ENCODE data around the gene MAD1L1. TPM values are rescaled to one million over a fixed set of nuclear protein-coding genes. Genes with fewer than 3 reads are reported as not detected.
"Not testable (repeated sequence)": the region's sequence is repeated elsewhere in the genome, so short reads cannot be mapped to it uniquely, and the experiment has no call there.

MAD1L1 gene
- total and polyA plus RNA-seq, 11 donors, result 11.1 to 29.7 (median 20.9) TPM

- DNase-seq (peak in 2 of 5 donors; percentile 13 to 48), ATAC-seq (peak in 1 of 4 donors; percentile 25)
- WGBS, 4 donors, result 85 to 87% (median 86%) methylated on average over 26 of the region's 26 CpGs
- intact Hi-C loops (cut with DNase I), result no loop called here
- no peak overlapping the region for H3K4me3 ChIP-seq
- no peaks in the 10 kb centered on the region for H3K9me3 ChIP-seq
- H3K4me1 ChIP-seq, result no peaks in the 10 kb centered on the region
- H3K27ac ChIP-seq, result no peak overlapping the region
- H3K27me3 ChIP-seq, result no peaks in the 10 kb centered on the region
- H3K36me3 ChIP-seq, result no peaks in the 10 kb centered on the region
- TF ChIP-seq POLR2A (IDR thresholded peaks at IDR 0.05), result no peak
- no peak for TF ChIP-seq CTCF (IDR thresholded peaks at IDR 0.05)
These were observed 389.4 kb downstream of the MAD1L1 start for GRCh38 chr7:1843271-1843861.

GRCh38 chr7:1842321-1843221 lies 390.2 kb downstream of the MAD1L1 start:
- Histone ChIP-seq H3K4me1 (no peaks in the 10 kb centered on the region), H3K36me3 (no peaks in the 10 kb centered on the region), H3K4me3 (no peak overlapping the region), H3K27me3 (no peaks in the 10 kb centered on the region), H3K9me3 (no peaks in the 10 kb centered on the region), H3K27ac (no peak overlapping the region)
- TF ChIP-seq CTCF (IDR thresholded peaks at IDR 0.05) (no peak), POLR2A (IDR thresholded peaks at IDR 0.05) (no peak)
- peak in 1 of 4 donors; percentile 9 for ATAC-seq
- intact Hi-C loops (cut with DNase I), result no loop called here
- WGBS, 4 donors, result 90 to 94% (median 93%) methylated on average over 31 of the region's 31 CpGs
- peak in 3 of 5 donors; percentile 28 to 66 (median 28) for DNase-seq

- ATAC-seq; H3K36me3 ChIP-seq; H3K9me3 ChIP-seq; H3K4me3 ChIP-seq; H3K27me3 ChIP-seq; H3K27ac ChIP-seq; intact Hi-C loops (cut with DNase I); H3K4me1 ChIP-seq: not testable (repeated sequence)
- 91 to 97% (median 93%) methylated on average over 23 to 40 of the region's 40 CpGs for WGBS, 4 donors
- peak in 2 of 5 donors; percentile 18 to 59 for DNase-seq
These were observed 391.3 kb downstream of the MAD1L1 start for GRCh38 chr7:1841286-1842021.

GRCh38 chr7:1840744-1841143 lies 392.0 kb downstream of the MAD1L1 start:
- intact Hi-C loops (cut with DNase I); H3K36me3 ChIP-seq; H3K27ac ChIP-seq; H3K4me3 ChIP-seq; H3K9me3 ChIP-seq; ATAC-seq; H3K4me1 ChIP-seq; H3K27me3 ChIP-seq: not testable (repeated sequence)
- peak in 2 of 5 donors; percentile 9 to 41 for DNase-seq
- 86 to 96% (median 90%) methylated on average over 7 to 18 of the region's 18 CpGs for WGBS, 4 donors

- intact Hi-C loops (cut with DNase I), result no loop called here
- 91 to 96% (median 94%) methylated on average over 12 to 14 of the region's 14 CpGs for WGBS, 4 donors
- H3K27ac ChIP-seq, result no peak overlapping the region
- no peaks in the 10 kb centered on the region for H3K27me3 ChIP-seq
- no peaks in the 10 kb centered on the region for H3K36me3 ChIP-seq
- TF ChIP-seq CTCF (IDR thresholded peaks at IDR 0.05) (no peak), POLR2A (IDR thresholded peaks at IDR 0.05) (no peak)
- peaks cover 0 to 9% (median 0%) of the 10 kb centered on the region in 12 donors for H3K9me3 ChIP-seq
- no peak overlapping the region for H3K4me3 ChIP-seq
- H3K4me1 ChIP-seq, result no peaks in the 10 kb centered on the region
- DNase-seq, result peak in 2 of 5 donors; percentile 18 to 46
- no peak for ATAC-seq
These were observed 393.0 kb downstream of the MAD1L1 start for GRCh38 chr7:1839701-1840100.

- intact Hi-C loops (cut with DNase I); H3K27ac ChIP-seq; H3K36me3 ChIP-seq; H3K27me3 ChIP-seq; H3K4me1 ChIP-seq; ATAC-seq; H3K4me3 ChIP-seq: not testable (repeated sequence)
- peak in 2 of 5 donors; percentile 8 to 51 for DNase-seq
- H3K9me3 ChIP-seq, result peaks cover 0 to 14% (median 0%) of the 10 kb centered on the region in 12 donors
- 89 to 92% (median 91%) methylated on average over 18 to 21 of the region's 21 CpGs for WGBS, 4 donors
These were observed 393.7 kb downstream of the MAD1L1 start for GRCh38 chr7:1838911-1839531.

GRCh38 chr7:1838544-1838872 lies 394.2 kb downstream of the MAD1L1 start:
- H3K4me1 ChIP-seq; H3K36me3 ChIP-seq; ATAC-seq; H3K27me3 ChIP-seq; intact Hi-C loops (cut with DNase I); H3K4me3 ChIP-seq; H3K27ac ChIP-seq: not testable (repeated sequence)
- WGBS, 4 donors, result 87 to 92% (median 90%) methylated on average over 12 to 13 of the region's 13 CpGs
- peak in 1 of 5 donors; percentile 17 for DNase-seq
- peaks cover 0 to 19% (median 0%) of the 10 kb centered on the region in 12 donors for H3K9me3 ChIP-seq
